Sigmoid colon (tissue), 7 donors: ENCODE measurements around the gene CARD11. TPM values are rescaled to one million over a fixed set of nuclear protein-coding genes. Genes with fewer than 3 reads are reported as not detected.

Experiments
- DNase-seq: peaks from one replicate; pipeline ENCODE4 v3.0.0-alpha.2; 2019
- H3K27ac ChIP-seq, 4 donors: fragments of 200-600 bp; sonication (generic); one replicate each; pipeline ENCODE4 v1.5.1; 2016 to 2019; ENCODE audit warnings: mild to moderate bottlenecking in 1 of 4
- H3K27me3 ChIP-seq, 3 donors: fragments of 200-600 bp; sonication (generic); one replicate each; pipeline ENCODE4 v1.5.1; 2019; ENCODE audit warnings: mild to moderate bottlenecking in 1 of 3
- H3K36me3 ChIP-seq, 4 donors: fragments of 200-600 bp; sonication (generic); one replicate each; pipeline ENCODE4 v1.5.1; 2016 to 2019
- H3K4me1 ChIP-seq, 4 donors: fragments of 200-600 bp; sonication (generic); one replicate each; pipeline ENCODE4 v1.5.1; 2017 to 2019
- H3K4me3 ChIP-seq, 4 donors: fragments of 200-600 bp; sonication (generic); one replicate each; pipeline ENCODE4 v1.5.1; 2017 to 2019; ENCODE audit warnings: mild to moderate bottlenecking in 2 of 4, moderate library complexity in 1 of 4
- H3K9me3 ChIP-seq, 4 donors: fragments of 200-600 bp in 3 of 4; sonication (generic) in 3 of 4; one replicate each; pipeline versions ENCODE4 v1.5.1 to v1.6.1; 2013 to 2019
- CTCF ChIP-seq, 4 experiments: fragments of 450-650 bp in 3 of 4; fragments of 200-600 bp in 1 of 4; IDR thresholded peaks; one replicate each; pipeline ENCODE4 v1.5.1; 2016 to 2019; ENCODE audit warnings: antibody characterized with exemption in 4 of 4, mild to moderate bottlenecking in 3 of 4, moderate library complexity in 2 of 4
- EP300 ChIP-seq, 4 donors: sonication (generic); formaldehyde crosslinking; IDR thresholded peaks; one replicate each; pipeline ENCODE4 v1.6.1; 2017; ENCODE audit warnings: antibody characterized with exemption in 4 of 4
- POLR2A ChIP-seq, 2 donors: fragments of 450-650 bp; IDR thresholded peaks; one replicate each; pipeline ENCODE4 v1.6.1; 2016; ENCODE audit warnings: antibody characterized with exemption in 2 of 2, mild to moderate bottlenecking in 2 of 2, moderate library complexity in 2 of 2
- POLR2AphosphoS5 ChIP-seq, 4 donors: sonication (generic); formaldehyde crosslinking; IDR thresholded peaks; one replicate each; pipeline ENCODE4 v1.6.1; 2017; ENCODE audit warnings: antibody characterized with exemption in 4 of 4
- WGBS, 2 donors: extraction: QIAGEN DNeasy Blood & Tissue Kit; methylation state at CpG; one replicate each; pipeline ENCODE4 v1.1.7; 2013; 5-methylcytosine and 5-hydroxymethylcytosine counted together
- intact Hi-C: fragments of 100-400 bp; cut with DNase I; formaldehyde crosslinking; loops from one replicate; pipeline ENCODE4 v1.15.1; 2023
- polyA plus RNA-seq, 3 donors: library from polyadenylated mRNA; stranded (reverse); fragments of 200-250 nt; gene quantifications; one replicate each; pipeline ENCODE4 v1.2.3, GENCODE V29; 2013
- total RNA-seq, 4 donors: library from RNA; depleted of rRNA; stranded (reverse); fragments of >200 nt; gene quantifications; one replicate each; pipeline ENCODE4 v1.1.0, GENCODE V29; 2016
- donor health status: healthy with polysubstance abuse.
- donor health status: Bipolar disorder and iron deficiency.
- donor health status: healthy.

The CARD11 gene
- total and polyA plus RNA-seq, 7 donors, result 0.14 to 22.4 (median 0.66) TPM; not detected in 1

- Histone ChIP-seq H3K9me3 (no peaks in the 10 kb centered on the region), H3K4me1 (no peaks in the 10 kb centered on the region), H3K27ac (no peak overlapping the region), H3K36me3 (no peaks in the 10 kb centered on the region), H3K4me3 (no peak overlapping the region), H3K27me3 (peaks cover 0 to 7% (median 0%) of the 10 kb centered on the region in 3 donors)
- DNase-seq, result no peak
- whole genome bisulfite sequencing, 2 donors, result 55 to 65% methylated on average over 7 of the region's 7 CpGs
- TF ChIP-seq POLR2AphosphoS5 (IDR thresholded peaks at IDR 0.05), result no peak
- TF ChIP-seq EP300 (IDR thresholded peaks at IDR 0.05), result no peak
- TF ChIP-seq POLR2A (IDR thresholded peaks at IDR 0.05), result no peak
- TF ChIP-seq CTCF (IDR thresholded peaks at IDR 0.05), result no peak
- intact Hi-C loops, result no loop called here
These were observed 43.6 kb upstream of the CARD11 start for GRCh38 chr7:3087243-3087755.

GRCh38 chr7:3083350-3083749, 39.7 kb upstream of the CARD11 start:
- H3K36me3 ChIP-seq, result no peaks in the 10 kb centered on the region
- H3K27ac ChIP-seq, result no peak overlapping the region
- H3K4me3 ChIP-seq, result no peak overlapping the region
- H3K9me3 ChIP-seq, result peaks cover 0 to 4% (median 0%) of the 10 kb centered on the region in 4 donors
- DNase-seq, result no peak
- 22 to 63% methylated on average over 4 of the region's 4 CpGs for WGBS, 2 donors
- H3K27me3 ChIP-seq, result no peaks in the 10 kb centered on the region
- H3K4me1 ChIP-seq, result no peaks in the 10 kb centered on the region
- intact Hi-C loops, result no loop called here
- TF ChIP-seq POLR2AphosphoS5 (IDR thresholded peaks at IDR 0.05) (no peak), CTCF (IDR thresholded peaks at IDR 0.05) (no peak), EP300 (IDR thresholded peaks at IDR 0.05) (no peak), POLR2A (IDR thresholded peaks at IDR 0.05) (no peak)

- Histone ChIP-seq H3K27me3 (no peaks in the 10 kb centered on the region), H3K4me3 (no peak overlapping the region), H3K27ac (no peak overlapping the region), H3K9me3 (peaks cover 0 to 4% (median 0%) of the 10 kb centered on the region in 4 donors), H3K4me1 (no peaks in the 10 kb centered on the region), H3K36me3 (no peaks in the 10 kb centered on the region)
- no peak for TF ChIP-seq CTCF (IDR thresholded peaks at IDR 0.05)
- TF ChIP-seq POLR2AphosphoS5 (IDR thresholded peaks at IDR 0.05), result no peak
- TF ChIP-seq EP300 (IDR thresholded peaks at IDR 0.05), result no peak
- no peak for TF ChIP-seq POLR2A (IDR thresholded peaks at IDR 0.05)
- WGBS, 2 donors, result 65 to 78% methylated on average over 9 of the region's 9 CpGs
- intact Hi-C loops, result no loop called here
- DNase-seq, result no peak
These were observed 39.2 kb upstream of the CARD11 start for GRCh38 chr7:3082831-3083230.

GRCh38 chr7:3082386-3082785, 38.7 kb upstream of the CARD11 start:
- Histone ChIP-seq H3K27ac (no peak overlapping the region), H3K9me3 (peaks cover 0 to 4% (median 0%) of the 10 kb centered on the region in 4 donors), H3K4me3 (no peak overlapping the region), H3K36me3 (no peaks in the 10 kb centered on the region), H3K4me1 (no peaks in the 10 kb centered on the region), H3K27me3 (no peaks in the 10 kb centered on the region)
- 68 to 86% methylated on average over 6 of the region's 6 CpGs for WGBS, 2 donors
- TF ChIP-seq POLR2AphosphoS5 (IDR thresholded peaks at IDR 0.05) (no peak), EP300 (IDR thresholded peaks at IDR 0.05) (no peak), CTCF (IDR thresholded peaks at IDR 0.05) (no peak), POLR2A (IDR thresholded peaks at IDR 0.05) (no peak)
- intact Hi-C loops, result no loop called here
- DNase-seq, result no peak

- no peaks in the 10 kb centered on the region for H3K4me1 ChIP-seq
- DNase-seq, result no peak
- no peaks in the 10 kb centered on the region for H3K36me3 ChIP-seq
- WGBS, 2 donors, result 68 to 80% methylated on average over 5 of the region's 5 CpGs
- intact Hi-C loops, result no loop called here
- peaks cover 4 to 10% (median 4%) of the 10 kb centered on the region in 4 donors for H3K9me3 ChIP-seq
- H3K27ac ChIP-seq, result no peak overlapping the region
- no peak for TF ChIP-seq CTCF (IDR thresholded peaks at IDR 0.05)
- no peaks in the 10 kb centered on the region for H3K27me3 ChIP-seq
- H3K4me3 ChIP-seq, result no peak overlapping the region
These were observed 36.4 kb upstream of the CARD11 start for GRCh38 chr7:3080106-3080505.
